IMR-90 (cell line): ENCODE data around the gene DNAJC25. TPM values are rescaled to one million over a fixed set of nuclear protein-coding genes. Genes with fewer than 3 reads are reported as not detected.

Source experiments
- ATAC-seq: fragments of 200-7000 bp; cut with Tn5 transposase; 2 replicates; pipeline ENCODE4 v1.9.1; 2020; ENCODE audit warnings: low read depth, mild to moderate bottlenecking, moderate library complexity
- BruUV-seq: library from RNA; stranded (reverse); fragments of 400-500 nt; replicated peaks from 2 replicates; lab custom pipeline; 2021; lab: Mats Ljungman, UMichigan
- CTCF ChIA-PET: fragments of 300-600 bp; formaldehyde crosslinking; extraction: SDS; loops from one replicate; lab custom pipeline; 2021; ENCODE audit warnings: antibody characterized with exemption; lab: Yijun Ruan, JAX
- POLR2A ChIA-PET: fragments of 300-600 bp; sonication (Branson Sonifier 250); formaldehyde crosslinking; loops from one replicate; lab custom pipeline; 2022; ENCODE audit warnings: antibody characterized with exemption; ENCODE audit not compliant: unreplicated experiment; lab: Charles Lee
- DNase-seq: peaks from one replicate; pipeline ENCODE4 v3.0.0; 2013
- H2AFZ ChIP-seq: replicated peaks from 2 replicates; pipeline ENCODE3; 2013; ENCODE audit warnings: low read length, mild to moderate bottlenecking; ENCODE audit not compliant: poor library complexity
- H2AK5ac ChIP-seq: 2 replicates; pipeline ENCODE4 v1.6.1; 2013; ENCODE audit warnings: low read depth, low read length, inconsistent platforms
- H2AK9ac ChIP-seq: replicated peaks from 2 replicates; pipeline ENCODE3; 2013; ENCODE audit warnings: mild to moderate bottlenecking, low read depth, low read length, moderate library complexity; ENCODE audit not compliant: poor library complexity
- H2BK120ac ChIP-seq: 2 replicates; pipeline ENCODE4 v1.6.1; 2013; ENCODE audit warnings: low read depth, low read length, inconsistent platforms
- H2BK15ac ChIP-seq: 3 replicates; pipeline ENCODE4 v1.6.1; 2013; ENCODE audit warnings: low read depth, low read length, inconsistent platforms
- H2BK20ac ChIP-seq: 2 replicates; pipeline ENCODE4 v1.6.1; 2013; ENCODE audit warnings: low read depth, mild to moderate bottlenecking, inconsistent platforms, low read length, moderate library complexity
- H2BK5ac ChIP-seq: 2 replicates; pipeline ENCODE4 v1.6.1; 2013; ENCODE audit warnings: mild to moderate bottlenecking, low read depth, low read length, inconsistent platforms; ENCODE audit not compliant: poor library complexity, severe bottlenecking
- H3K14ac ChIP-seq: replicated peaks from 2 replicates; pipeline ENCODE4 v1.6.1; 2013; ENCODE audit warnings: low read depth, low read length, inconsistent platforms
- H3K18ac ChIP-seq: 2 replicates; pipeline ENCODE4 v1.6.1; 2013; ENCODE audit warnings: low read depth, low read length, control low read depth
- H3K23ac ChIP-seq: 2 replicates; pipeline ENCODE4 v1.6.1; 2013; ENCODE audit warnings: low read depth, low read length, inconsistent platforms
- H3K27ac ChIP-seq: 2 replicates; pipeline ENCODE4 v1.5.1; 2013; ENCODE audit warnings: mild to moderate bottlenecking, control low read depth, low read length; ENCODE audit not compliant: insufficient read depth
- H3K27me3 ChIP-seq: 2 replicates; pipeline ENCODE4 v1.6.1; 2013; ENCODE audit warnings: low read length; ENCODE audit not compliant: control insufficient read depth, insufficient read depth
- H3K36me3 ChIP-seq: 2 replicates; pipeline ENCODE4 v1.6.1; 2013; ENCODE audit warnings: low read length, mixed read lengths; ENCODE audit not compliant: control insufficient read depth, insufficient read depth
- H3K4ac ChIP-seq: 2 replicates; pipeline ENCODE4 v1.6.1; 2013; ENCODE audit warnings: low read depth, low read length, inconsistent platforms
- H3K4me1 ChIP-seq: 2 replicates; pipeline ENCODE4 v1.6.1; 2013; ENCODE audit warnings: low read length, mixed read lengths; ENCODE audit not compliant: control insufficient read depth, insufficient read depth
- H3K4me2 ChIP-seq: 2 replicates; pipeline ENCODE4 v1.6.1; 2013; ENCODE audit warnings: low read depth, mild to moderate bottlenecking, control low read depth, low read length, moderate library complexity
- H3K4me3 ChIP-seq: 2 replicates; pipeline ENCODE4 v1.5.1; 2013; ENCODE audit warnings: low read depth, mild to moderate bottlenecking, control low read depth, low read length, moderate library complexity; ENCODE audit not compliant: insufficient read depth
- H3K56ac ChIP-seq: 2 replicates; pipeline ENCODE4 v1.6.1; 2013; ENCODE audit warnings: low read length, inconsistent platforms; ENCODE audit not compliant: insufficient read depth; ENCODE audit errors: extremely low read depth
- H3K79me1 ChIP-seq, 2 experiments: 2 replicates each; pipeline ENCODE4 v1.6.1; 2013; ENCODE audit warnings: low read length in 2 of 2, inconsistent platforms in 1 of 2, low read depth in 1 of 2
- H3K9ac ChIP-seq: 2 replicates; pipeline ENCODE4 v1.6.1; 2013; ENCODE audit warnings: low read depth, low read length, control low read depth
- H3K9me1 ChIP-seq: 2 replicates; pipeline ENCODE4 v1.6.1; 2013; ENCODE audit warnings: low read length, inconsistent platforms; ENCODE audit not compliant: insufficient read depth
- H3K9me3 ChIP-seq: 2 replicates; pipeline ENCODE4 v1.6.1; 2013; ENCODE audit warnings: low read length; ENCODE audit not compliant: control insufficient read depth, insufficient read depth
- H4K20me1 ChIP-seq: 2 replicates; pipeline ENCODE4 v1.6.1; 2013; ENCODE audit warnings: low read length, inconsistent platforms; ENCODE audit not compliant: insufficient read depth
- H4K5ac ChIP-seq: 2 replicates; pipeline ENCODE4 v1.6.1; 2013; ENCODE audit warnings: mild to moderate bottlenecking, low read depth, low read length, control low read depth
- H4K8ac ChIP-seq, 2 experiments: 2 replicates each; pipeline ENCODE4 v1.6.1; 2013; ENCODE audit warnings: low read depth in 2 of 2, low read length in 2 of 2, control low read depth in 1 of 2, inconsistent platforms in 1 of 2
- H4K91ac ChIP-seq: 2 replicates; pipeline ENCODE4 v1.6.1; 2013; ENCODE audit warnings: low read depth, low read length, inconsistent platforms; ENCODE audit not compliant: insufficient read depth
- CHD1 ChIP-seq: IDR thresholded peaks from 2 replicates; pipeline ENCODE4 v1.6.1; 2012; ENCODE audit warnings: low read depth, low read length, improper control_type of control experiment
- MAFK ChIP-seq: IDR thresholded peaks from 2 replicates; pipeline ENCODE4 v1.6.1; 2012; ENCODE audit warnings: low read depth, low read length, improper control_type of control experiment
- MAZ ChIP-seq: IDR thresholded peaks from 2 replicates; pipeline ENCODE4 v1.6.1; 2012; ENCODE audit warnings: low read depth, mild to moderate bottlenecking, low read length, improper control_type of control experiment, moderate library complexity, borderline replicate concordance
- MXI1 ChIP-seq: IDR thresholded peaks from 2 replicates; pipeline ENCODE4 v1.6.1; 2012; ENCODE audit warnings: low read depth, mild to moderate bottlenecking, low read length, moderate library complexity, borderline replicate concordance
- RCOR1 ChIP-seq: IDR thresholded peaks from 2 replicates; pipeline ENCODE4 v1.6.1; 2012; ENCODE audit warnings: mild to moderate bottlenecking, low read length, improper control_type of control experiment; ENCODE audit not compliant: insufficient replicate concordance
- RFX5 ChIP-seq: IDR thresholded peaks from 2 replicates; pipeline ENCODE4 v1.8.0; 2012; ENCODE audit warnings: low read depth, mild to moderate bottlenecking, low read length, moderate library complexity
- SMC3 ChIP-seq: fragments of 150-350 bp; IDR thresholded peaks from 2 replicates; pipeline ENCODE4 v1.6.1; 2016; ENCODE audit warnings: low read depth, mild to moderate bottlenecking, antibody characterized with exemption, low read length, moderate library complexity
- WGBS, 2 experiments: methylation state at CpG; one replicate each; pipeline versions ENCODE4 v1.1.5 to v1.1.7; 2013; ENCODE audit warnings: missing lambda C conversion rate in 2 of 2; ENCODE audit not compliant: insufficient read length in 1 of 2; ENCODE audit errors: extremely low coverage in 2 of 2; 5-methylcytosine and 5-hydroxymethylcytosine counted together
- dilution Hi-C: fragments of 300-500 bp; cut with HindIII; formaldehyde crosslinking; loops from one replicate; pipeline ENCODE4 v1.14.3; 2018; ENCODE audit warnings: low sequenced_read_pairs; ENCODE audit not compliant: unreplicated experiment
- in situ Hi-C: fragments of 300-500 bp; cut with MboI; formaldehyde crosslinking; loops from 3 replicates; pipeline ENCODE4 v1.14.3; 2019; ENCODE audit warnings: low sequenced_read_pairs, inconsistent platforms, mixed read lengths
- intact Hi-C: fragments of 100-400 bp; cut with micrococcal nuclease; formaldehyde crosslinking; loops from 2 replicates; pipeline ENCODE4 v1.10.0; 2022
- polyA plus RNA-seq, 3 experiments: library from polyadenylated mRNA; depleted of rRNA; stranded (reverse); fragments of >200 nt; gene quantifications; 2 replicates each; pipeline ENCODE4 v1.2.3, GENCODE V29; 2012; ENCODE audit warnings: low replicate concordance in 1 of 3
- total RNA-seq: library from RNA; depleted of rRNA; stranded (reverse); fragments of >200 nt; gene quantifications from 2 replicates; pipeline ENCODE4 v1.2.3, GENCODE V29; 2012
- TF ChIP-seq, protein P1 (sequence below): fragments of 150-350 bp; IDR thresholded peaks from 2 replicates; pipeline ENCODE4 v1.6.1; 2017; ENCODE audit warnings: mild to moderate bottlenecking, antibody characterized with exemption, low read length, low read depth
- TF ChIP-seq, protein P2 (sequence below): conservative IDR thresholded peaks from 2 replicates; pipeline ENCODE4 v1.5.1; 2012; ENCODE audit warnings: mild to moderate bottlenecking, low read depth, low read length, improper control_type of control experiment
- TF ChIP-seq, protein P3 (sequence below): fragments of 150-350 bp; IDR thresholded peaks from 2 replicates; pipeline ENCODE4 v1.6.1; 2016; ENCODE audit warnings: low read depth, mild to moderate bottlenecking, low read length, moderate library complexity, borderline replicate concordance

The DNAJC25 gene
- total and polyA plus RNA-seq, 2 of the 4 experiments (the other 2 are of a cell fraction), result 3.2 to 6.6 TPM

DNA sequence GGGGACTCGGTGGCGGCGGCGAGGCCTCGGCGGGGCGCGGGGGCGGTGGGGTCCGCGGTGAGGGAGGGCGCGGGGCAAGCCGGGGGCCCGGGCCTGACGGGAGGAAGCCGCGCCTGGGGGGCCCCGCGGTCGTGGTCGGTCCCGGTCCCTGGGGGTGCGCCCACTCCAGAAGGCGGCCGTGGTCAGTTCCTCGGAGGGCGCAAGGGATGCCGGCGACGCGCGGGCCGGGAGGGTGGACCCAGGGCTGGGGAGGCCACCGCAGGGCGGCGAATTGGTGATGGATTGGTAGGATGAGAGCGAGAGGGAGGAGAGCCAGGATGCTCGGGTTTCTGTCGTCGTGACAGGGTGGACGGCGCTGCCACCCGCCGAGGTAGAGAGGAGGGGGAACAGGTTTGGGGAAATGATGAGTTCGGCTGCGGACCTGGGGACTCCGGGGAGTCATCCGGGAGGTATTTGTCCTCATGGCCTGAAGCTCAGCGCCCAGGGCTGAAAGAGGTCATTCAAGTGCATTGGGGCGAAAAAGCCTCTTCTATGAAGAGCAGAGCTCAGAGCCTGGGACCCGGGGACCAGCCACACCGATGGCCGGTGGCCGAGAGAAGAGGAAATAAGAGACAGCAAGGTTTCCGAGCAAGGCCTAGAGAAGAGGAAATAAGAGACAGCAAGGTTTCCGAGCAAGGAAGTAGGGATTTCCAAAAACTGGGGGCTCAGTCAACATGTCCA is 30.8 kb downstream of the DNAJC25 start (continued):
- TF ChIP-seq RCOR1 (no peak), MXI1 (no peak)

DNA sequence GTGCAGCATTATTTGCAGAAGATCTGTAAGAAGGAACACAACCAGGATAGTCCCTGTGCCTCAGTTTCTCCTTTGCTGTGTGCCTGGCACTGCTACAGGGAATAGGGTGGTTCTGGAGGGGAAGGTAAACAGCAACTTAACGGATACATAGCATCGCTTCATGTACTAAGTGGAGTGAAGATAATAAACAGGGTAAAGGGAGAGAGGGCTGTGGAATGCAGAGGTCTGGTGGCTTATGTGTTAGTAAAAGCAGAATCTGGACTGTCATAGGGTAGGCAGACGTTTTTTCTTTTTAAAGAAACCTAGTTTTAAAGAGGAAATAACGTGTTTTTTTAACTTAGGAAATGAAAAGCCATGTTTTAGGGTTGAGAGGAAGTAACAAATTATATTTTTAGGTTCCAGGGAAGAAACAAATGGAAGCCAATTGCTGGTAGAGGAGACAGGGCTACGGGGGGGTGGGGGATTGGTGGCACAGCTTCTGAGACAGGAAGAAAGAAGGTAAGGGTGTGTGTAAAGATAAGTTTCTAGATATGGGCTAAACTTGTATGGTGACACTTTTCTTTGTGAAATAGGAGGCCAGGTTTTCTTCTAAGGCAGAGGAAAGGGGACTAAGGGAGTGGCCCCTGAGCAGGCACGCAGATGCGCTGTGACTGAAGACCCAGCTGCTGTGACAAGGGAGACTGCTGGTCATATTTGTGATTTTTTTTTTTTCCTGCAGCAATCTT is 31.6 kb downstream of the DNAJC25 start:
- CTCF ChIA-PET, result interaction anchor here (0.9 kb wide), 1 partner anchor 11 kb away, joined by 7 read pairs; no protein-coding TSS in a partner anchor
- Histone ChIP-seq H4K8ac (peak overlapping the region; percentile 1 to 43; a peak in 2 of 4 replicates), H3K27ac (peak overlapping the region; percentile 66), H3K4ac (peak overlapping the region; percentile 34), H3K9ac (peak overlapping the region; percentile 90), H3K27me3 (no peaks in the 10 kb centered on the region), H3K14ac (peak overlapping the region; percentile 14), H4K5ac (peak overlapping the region; percentile 84), H4K20me1 (peaks cover 38% of the 10 kb centered on the region), H2BK5ac (peak overlapping the region; percentile 50), H3K4me3 (peak overlapping the region; percentile 98), H2AK9ac (no peak overlapping the region), H3K9me3 (no peaks in the 10 kb centered on the region), H3K4me1 (peaks cover 7% of the 10 kb centered on the region), H3K18ac (peak overlapping the region; percentile 73), H2BK120ac (no peak overlapping the region), H2BK20ac (no peak overlapping the region), H2AK5ac (peak overlapping the region; percentile 72; the same call in 1 of the 2 replicates), H3K9me1 (peaks cover 17% of the 10 kb centered on the region), H3K56ac (0 out of 2 replicates have a peak overlapping the region, but pooled peaks have one; percentile 2), H4K91ac (no peak overlapping the region), H3K4me2 (peak overlapping the region; percentile 100), H2AFZ (peak overlapping the region; percentile 6), H3K79me1 (peaks cover 21 to 56% of the 10 kb centered on the region in 2 experiments; a peak in 3 of 4 replicates), H3K23ac (peak overlapping the region; percentile 11), H2BK15ac (no peak overlapping the region), H3K36me3 (peaks cover 8% of the 10 kb centered on the region)
- no TSS peak for BruUV-seq
- WGBS, 2 experiments, result 53% methylated on average over 6 of the region's 7 CpGs; no CpG with 5 or more reads in 1 of the 2 experiments
- intact Hi-C loops, result no loop called here
- dilution Hi-C loops, result no loop called here
- ATAC-seq (peak; percentile 7), DNase-seq (peak; percentile 9)
- in situ Hi-C loops, result no loop called here
- POLR2A ChIA-PET, result no interaction called here
- TF ChIP-seq, protein P1, sequence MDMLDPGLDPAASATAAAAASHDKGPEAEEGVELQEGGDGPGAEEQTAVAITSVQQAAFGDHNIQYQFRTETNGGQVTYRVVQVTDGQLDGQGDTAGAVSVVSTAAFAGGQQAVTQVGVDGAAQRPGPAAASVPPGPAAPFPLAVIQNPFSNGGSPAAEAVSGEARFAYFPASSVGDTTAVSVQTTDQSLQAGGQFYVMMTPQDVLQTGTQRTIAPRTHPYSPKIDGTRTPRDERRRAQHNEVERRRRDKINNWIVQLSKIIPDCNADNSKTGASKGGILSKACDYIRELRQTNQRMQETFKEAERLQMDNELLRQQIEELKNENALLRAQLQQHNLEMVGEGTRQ, result no peak
- TF ChIP-seq RFX5, result no peak
- TF ChIP-seq MAFK, result no peak
- TF ChIP-seq, protein P2, sequence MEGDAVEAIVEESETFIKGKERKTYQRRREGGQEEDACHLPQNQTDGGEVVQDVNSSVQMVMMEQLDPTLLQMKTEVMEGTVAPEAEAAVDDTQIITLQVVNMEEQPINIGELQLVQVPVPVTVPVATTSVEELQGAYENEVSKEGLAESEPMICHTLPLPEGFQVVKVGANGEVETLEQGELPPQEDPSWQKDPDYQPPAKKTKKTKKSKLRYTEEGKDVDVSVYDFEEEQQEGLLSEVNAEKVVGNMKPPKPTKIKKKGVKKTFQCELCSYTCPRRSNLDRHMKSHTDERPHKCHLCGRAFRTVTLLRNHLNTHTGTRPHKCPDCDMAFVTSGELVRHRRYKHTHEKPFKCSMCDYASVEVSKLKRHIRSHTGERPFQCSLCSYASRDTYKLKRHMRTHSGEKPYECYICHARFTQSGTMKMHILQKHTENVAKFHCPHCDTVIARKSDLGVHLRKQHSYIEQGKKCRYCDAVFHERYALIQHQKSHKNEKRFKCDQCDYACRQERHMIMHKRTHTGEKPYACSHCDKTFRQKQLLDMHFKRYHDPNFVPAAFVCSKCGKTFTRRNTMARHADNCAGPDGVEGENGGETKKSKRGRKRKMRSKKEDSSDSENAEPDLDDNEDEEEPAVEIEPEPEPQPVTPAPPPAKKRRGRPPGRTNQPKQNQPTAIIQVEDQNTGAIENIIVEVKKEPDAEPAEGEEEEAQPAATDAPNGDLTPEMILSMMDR, result no peak
- no peak for TF ChIP-seq CHD1
- TF ChIP-seq MXI1, result no peak
- TF ChIP-seq, protein P3, sequence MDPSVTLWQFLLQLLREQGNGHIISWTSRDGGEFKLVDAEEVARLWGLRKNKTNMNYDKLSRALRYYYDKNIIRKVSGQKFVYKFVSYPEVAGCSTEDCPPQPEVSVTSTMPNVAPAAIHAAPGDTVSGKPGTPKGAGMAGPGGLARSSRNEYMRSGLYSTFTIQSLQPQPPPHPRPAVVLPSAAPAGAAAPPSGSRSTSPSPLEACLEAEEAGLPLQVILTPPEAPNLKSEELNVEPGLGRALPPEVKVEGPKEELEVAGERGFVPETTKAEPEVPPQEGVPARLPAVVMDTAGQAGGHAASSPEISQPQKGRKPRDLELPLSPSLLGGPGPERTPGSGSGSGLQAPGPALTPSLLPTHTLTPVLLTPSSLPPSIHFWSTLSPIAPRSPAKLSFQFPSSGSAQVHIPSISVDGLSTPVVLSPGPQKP, result no peak
- no peak for TF ChIP-seq SMC3
- no peak for TF ChIP-seq MAZ
